Colonic mucosa (tissue), 4 donors: Measurements from ENCODE around the gene DRC3. TPM values are rescaled to one million over a fixed set of nuclear protein-coding genes. Genes with fewer than 3 reads are reported as not detected.

Experiments used
- DNase-seq: peaks from one replicate; pipeline ENCODE4 v3.0.0-alpha.2; 2020
- H3K27ac ChIP-seq: fragments of 200-600 bp; one replicate; pipeline ENCODE4 v1.8.0; 2021
- H3K27me3 ChIP-seq: fragments of 200-600 bp; one replicate; pipeline ENCODE4 v1.8.0; 2021
- H3K36me3 ChIP-seq: fragments of 200-600 bp; one replicate; pipeline ENCODE4 v1.8.0; 2021
- H3K4me1 ChIP-seq: fragments of 200-600 bp; one replicate; pipeline ENCODE4 v1.8.0; 2021; ENCODE audit warnings: mild to moderate bottlenecking
- H3K4me3 ChIP-seq: fragments of 200-600 bp; one replicate; pipeline ENCODE4 v1.8.0; 2021
- H3K9ac ChIP-seq, 2 donors: one replicate each; pipeline ENCODE4 v1.7.0; 2013; ENCODE audit warnings: control low read depth in 2 of 2, low read depth in 2 of 2, low read length in 2 of 2
- H3K9me3 ChIP-seq: fragments of 200-600 bp; one replicate; pipeline ENCODE4 v1.8.0; 2021
- CTCF ChIP-seq: fragments of 200-600 bp; IDR thresholded peaks from one replicate; pipeline ENCODE4 v1.8.0; 2022; ENCODE audit warnings: antibody characterized with exemption, mild to moderate bottlenecking
- intact Hi-C: fragments of 100-400 bp; cut with DNase I; formaldehyde crosslinking; loops from one replicate; pipeline ENCODE4 v1.14.1; 2022
- total RNA-seq, 2 donors: library from RNA; stranded (reverse); fragmentation: NEBNext Ultra II Directional in 1 of 2; extraction: Animal tissue kit (Norgen Biotek cat#: 25700) in 1 of 2; gene quantifications; one replicate each; pipeline ENCODE4 v1.2.1, GENCODE V29; 2021
- donor health status: healthy.
- donor health status: DM: no; HTN: no; CAD: no.
- donor health status: DM: no; HTN: no; CAD: no.

DRC3 gene
- total RNA-seq, 2 donors from 2014 or later, result 0.79 to 1.1 TPM

GRCh38 chr17:17998934-17999333 lies 26.3 kb downstream of the DRC3 start:
- Histone ChIP-seq H3K36me3 (no peaks in the 10 kb centered on the region), H3K4me3 (no peak overlapping the region), H3K9me3 (no peaks in the 10 kb centered on the region), H3K4me1 (no peaks in the 10 kb centered on the region), H3K27me3 (no peaks in the 10 kb centered on the region), H3K9ac (no peak overlapping the region), H3K27ac (no peak overlapping the region)
- intact Hi-C loops, result no loop called here
- DNase-seq, result no peak
- no peak for TF ChIP-seq CTCF

- intact Hi-C loops, result no loop called here
- no peaks in the 10 kb centered on the region for H3K36me3 ChIP-seq
- H3K27me3 ChIP-seq, result no peaks in the 10 kb centered on the region
- H3K9me3 ChIP-seq, result no peaks in the 10 kb centered on the region
- H3K4me1 ChIP-seq, result no peaks in the 10 kb centered on the region
- no peak overlapping the region for H3K4me3 ChIP-seq
- H3K9ac ChIP-seq, result no peak overlapping the region
- H3K27ac ChIP-seq, result no peak overlapping the region
- TF ChIP-seq CTCF, result no peak
- DNase-seq, result no peak
Observed at GRCh38 chr17:17999364-18000029, 26.8 kb downstream of the DRC3 start.

GRCh38 chr17:18000030-18000408 lies 27.4 kb downstream of the DRC3 start:
- DNase-seq, result no peak
- no peaks in the 10 kb centered on the region for H3K27me3 ChIP-seq
- no peak for TF ChIP-seq CTCF
- H3K36me3 ChIP-seq, result no peaks in the 10 kb centered on the region
- no peak overlapping the region for H3K27ac ChIP-seq
- intact Hi-C loops, result no loop called here
- H3K9ac ChIP-seq, result no peak overlapping the region
- no peaks in the 10 kb centered on the region for H3K4me1 ChIP-seq
- H3K9me3 ChIP-seq, result no peaks in the 10 kb centered on the region
- no peak overlapping the region for H3K4me3 ChIP-seq

GRCh38 chr17:18002171-18002570 lies 29.5 kb downstream of the DRC3 start:
- intact Hi-C loops, result no loop called here
- Histone ChIP-seq H3K9ac (no peak overlapping the region), H3K36me3 (no peaks in the 10 kb centered on the region), H3K27me3 (no peaks in the 10 kb centered on the region), H3K9me3 (no peaks in the 10 kb centered on the region), H3K27ac (no peak overlapping the region), H3K4me1 (no peaks in the 10 kb centered on the region), H3K4me3 (no peak overlapping the region)
- no peak for TF ChIP-seq CTCF
- DNase-seq, result no peak

- no peak overlapping the region for H3K9ac ChIP-seq
Observed at GRCh38 chr17:18004345-18004744, 31.7 kb downstream of the DRC3 start.

More at GRCh38 chr17:18004345-18004744, 31.7 kb downstream of the DRC3 start:
- Histone ChIP-seq H3K36me3 (no peaks in the 10 kb centered on the region), H3K9me3 (no peaks in the 10 kb centered on the region), H3K4me3 (no peak overlapping the region), H3K4me1 (no peaks in the 10 kb centered on the region), H3K27ac (no peak overlapping the region), H3K27me3 (no peaks in the 10 kb centered on the region)
- no peak for TF ChIP-seq CTCF
- DNase-seq, result no peak
- intact Hi-C loops, result no loop called here
